H1 (cell line): Measurements from ENCODE around the gene SPATA32. TPM values are rescaled to one million over a fixed set of nuclear protein-coding genes. Genes with fewer than 3 reads are reported as not detected.

Experiments used
- CTCF ChIA-PET: fragments of 300-600 bp; sonication (Branson Sonifier 250); formaldehyde crosslinking; loops from one replicate; lab custom pipeline; 2021; ENCODE audit not compliant: partially characterized antibody; lab: Charles Lee
- POLR2A ChIA-PET: fragments of 300-600 bp; sonication (Branson Sonifier 250); formaldehyde crosslinking; loops from one replicate; lab custom pipeline; 2021; ENCODE audit warnings: inconsistent platforms; ENCODE audit not compliant: partially characterized antibody; lab: Charles Lee
- DNase-seq, 2 experiments: peaks; one replicate each; pipeline versions ENCODE4 v3.0.0 to v3.0.0-alpha.2; 2010 to 2022; ENCODE audit warnings: low spot score in 2 of 2, low read depth in 1 of 2, mixed read lengths in 1 of 2
- FAIRE-seq: peaks from 2 replicates; lab custom pipeline; 2011; peaks lifted over from hg19 to GRCh38; lab: Jason Lieb, UNC
- H2AFZ ChIP-seq: 2 replicates; pipeline ENCODE4 v1.8.1; 2012; ENCODE audit warnings: low read length, inconsistent platforms
- H2AK5ac ChIP-seq: 2 replicates; pipeline ENCODE4 v1.6.1; 2013; ENCODE audit warnings: low read depth, low read length
- H2BK120ac ChIP-seq: replicated peaks from 2 replicates; pipeline ENCODE3; 2013; ENCODE audit warnings: low read depth, low read length, inconsistent platforms
- H2BK12ac ChIP-seq: 2 replicates; pipeline ENCODE4 v1.6.1; 2013; ENCODE audit warnings: low read depth, low read length
- H2BK15ac ChIP-seq: 2 replicates; pipeline ENCODE4 v1.6.1; 2013; ENCODE audit warnings: low read length
- H2BK20ac ChIP-seq: 2 replicates; pipeline ENCODE4 v1.6.1; 2013; ENCODE audit warnings: low read length
- H2BK5ac ChIP-seq: 2 replicates; pipeline ENCODE4 v1.6.1; 2013; ENCODE audit warnings: low read depth, low read length
- H3K14ac ChIP-seq: 2 replicates; pipeline ENCODE4 v1.6.1; 2013; ENCODE audit warnings: inconsistent platforms; ENCODE audit not compliant: insufficient read length
- H3K18ac ChIP-seq: 2 replicates; pipeline ENCODE4 v1.6.1; 2013; ENCODE audit warnings: low read length; ENCODE audit errors: extremely low read depth
- H3K23ac ChIP-seq: 2 replicates; pipeline ENCODE4 v1.6.1; 2013; ENCODE audit warnings: inconsistent platforms; ENCODE audit not compliant: insufficient read length
- H3K23me2 ChIP-seq: 2 replicates; pipeline ENCODE4 v1.6.1; 2013; ENCODE audit warnings: low read depth, low read length
- H3K27ac ChIP-seq: 2 replicates; pipeline ENCODE4 v1.6.1; 2011; ENCODE audit warnings: low read depth, low read length, inconsistent platforms
- H3K27me3 ChIP-seq, 4 experiments: replicated peaks in 1 of 4; 1 replicate in 1 of 4; 2 replicates in 3 of 4; pipeline versions ENCODE4 v1.6.1 to v1.8.1; 2011 to 2013; ENCODE audit warnings: low read length in 3 of 4, mild to moderate bottlenecking in 3 of 4, inconsistent platforms in 2 of 4, mixed read lengths in 2 of 4, moderate library complexity in 1 of 4; ENCODE audit not compliant: control insufficient read depth in 3 of 4, insufficient read depth in 3 of 4; ENCODE audit errors: extremely low read depth in 1 of 4
- H3K36me3 ChIP-seq, 4 experiments: 2 replicates each; pipeline versions ENCODE4 v1.6.1 to v1.8.1; 2011 to 2013; ENCODE audit warnings: mild to moderate bottlenecking in 4 of 4, low read length in 3 of 4, moderate library complexity in 2 of 4, control low read depth in 1 of 4, inconsistent platforms in 1 of 4; ENCODE audit not compliant: insufficient read depth in 4 of 4, control insufficient read depth in 2 of 4
- H3K4ac ChIP-seq: replicated peaks from 2 replicates; pipeline ENCODE3; 2013; ENCODE audit warnings: low read length, low read depth, mixed read lengths, inconsistent platforms; ENCODE audit not compliant: insufficient read length
- H3K4me1 ChIP-seq, 4 experiments: replicated peaks in 1 of 4; 1 replicate in 1 of 4; 2 replicates in 3 of 4; pipeline versions ENCODE4 v1.6.1 to v1.8.1; 2011 to 2013; ENCODE audit warnings: low read length in 3 of 4, inconsistent platforms in 2 of 4, mixed read lengths in 1 of 4; ENCODE audit not compliant: insufficient read depth in 4 of 4, control insufficient read depth in 3 of 4
- H3K4me2 ChIP-seq, 2 experiments: 2 replicates each; pipeline versions ENCODE4 v1.6.1 to v1.8.1; 2011 to 2013; ENCODE audit warnings: low read depth in 2 of 2, low read length in 2 of 2, control low read depth in 1 of 2, inconsistent platforms in 1 of 2, mild to moderate bottlenecking in 1 of 2; ENCODE audit not compliant: insufficient read depth in 1 of 2
- H3K4me3 ChIP-seq, 4 experiments: fragments of 200-600, 300-600 bp in 1 of 4; sonication (generic), shearing (Covaris generic), sonication (Bioruptor Twin) in 1 of 4; 2 replicates each; pipeline versions ENCODE4 v1.5.1 to v1.8.1; 2011 to 2016; ENCODE audit warnings: low read length in 4 of 4, low read depth in 3 of 4, control low read depth in 2 of 4, inconsistent platforms in 2 of 4, mild to moderate bottlenecking in 2 of 4, mixed read lengths in 1 of 4, moderate library complexity in 1 of 4; ENCODE audit not compliant: insufficient read depth in 2 of 4; ENCODE audit errors: extremely low read depth in 1 of 4
- H3K56ac ChIP-seq: replicated peaks from 2 replicates; pipeline ENCODE3; 2013; ENCODE audit warnings: low read depth, mild to moderate bottlenecking, mixed read lengths, low read length, inconsistent platforms; ENCODE audit not compliant: insufficient read length
- H3K79me1 ChIP-seq: 2 replicates; pipeline ENCODE4 v1.6.1; 2013; ENCODE audit warnings: low read depth, low read length, control low read depth
- H3K79me2 ChIP-seq, 2 experiments: 2 replicates each; pipeline versions ENCODE4 v1.6.1 to v1.8.1; 2012 to 2013; ENCODE audit warnings: low read length in 2 of 2, mild to moderate bottlenecking in 2 of 2, inconsistent platforms in 1 of 2; ENCODE audit not compliant: insufficient read depth in 2 of 2, control insufficient read depth in 1 of 2
- H3K9ac ChIP-seq, 4 experiments: replicated peaks in 1 of 4; 1 replicate in 1 of 4; 2 replicates in 3 of 4; pipeline versions ENCODE4 v1.6.1 to v1.8.1; 2011 to 2013; ENCODE audit warnings: low read depth in 3 of 4, low read length in 3 of 4, control low read depth in 2 of 4, mild to moderate bottlenecking in 2 of 4, moderate library complexity in 2 of 4, inconsistent platforms in 1 of 4; ENCODE audit errors: extremely low read depth in 1 of 4
- H3K9me3 ChIP-seq, 2 experiments: 2 replicates each; pipeline versions ENCODE4 v1.6.1 to v1.8.1; 2012 to 2013; ENCODE audit warnings: mild to moderate bottlenecking in 2 of 2, moderate library complexity in 2 of 2, control low read depth in 1 of 2, inconsistent platforms in 1 of 2, low read depth in 1 of 2, low read length in 1 of 2, mixed read lengths in 1 of 2; ENCODE audit not compliant: insufficient read depth in 2 of 2
- H4K20me1 ChIP-seq, 2 experiments: replicated peaks in 1 of 2; 2 replicates each; pipeline versions ENCODE3 to v1.8.1; 2011 to 2013; ENCODE audit warnings: inconsistent platforms in 2 of 2, low read length in 2 of 2, mild to moderate bottlenecking in 1 of 2; ENCODE audit not compliant: insufficient read depth in 2 of 2, control insufficient read depth in 1 of 2
- H4K5ac ChIP-seq: 2 replicates; pipeline ENCODE4 v1.6.1; 2013; ENCODE audit warnings: low read length, low read depth, mixed read lengths, inconsistent platforms; ENCODE audit not compliant: insufficient read length
- H4K8ac ChIP-seq: 2 replicates; pipeline ENCODE4 v1.8.0; 2013; ENCODE audit warnings: mild to moderate bottlenecking, moderate library complexity, low read length, inconsistent platforms; ENCODE audit not compliant: insufficient read depth; ENCODE audit errors: extremely low read depth
- H4K91ac ChIP-seq: replicated peaks from 2 replicates; pipeline ENCODE3; 2013; ENCODE audit warnings: low read length, mixed read lengths, inconsistent platforms; ENCODE audit not compliant: insufficient read length
- CHD1 ChIP-seq: IDR thresholded peaks from 2 replicates; pipeline ENCODE4 v1.6.1; 2012; ENCODE audit warnings: low read depth, low read length, improper control_type of control experiment
- EGR1 ChIP-seq: IDR thresholded peaks from 2 replicates; pipeline ENCODE4 v1.6.1; 2011; ENCODE audit warnings: low read depth, low read length, borderline replicate concordance
- JUND ChIP-seq: IDR thresholded peaks from 2 replicates; pipeline ENCODE4 v1.6.1; 2011; ENCODE audit warnings: mild to moderate bottlenecking, improper control_type of control experiment, low read length
- KDM1A ChIP-seq: fragments of 200-600, 300-600 bp; sonication (generic); IDR thresholded peaks from 2 replicates; pipeline ENCODE4 v1.7.1; 2016; ENCODE audit warnings: mild to moderate bottlenecking, low read length, borderline replicate concordance
- PHF8 ChIP-seq: fragments of 200-600 bp; sonication (generic); conservative IDR thresholded peaks from 2 replicates; pipeline ENCODE4 v1.7.1; 2012; ENCODE audit warnings: low read depth, mild to moderate bottlenecking, inconsistent platforms, low read length, moderate library complexity
- RAD21 ChIP-seq, 2 experiments: IDR thresholded peaks in 1 of 2; conservative IDR thresholded peaks in 1 of 2; 2 replicates each; pipeline ENCODE4 v1.6.1; 2011; ENCODE audit warnings: low read depth in 2 of 2, low read length in 2 of 2, improper control_type of control experiment in 1 of 2, inconsistent platforms in 1 of 2, mild to moderate bottlenecking in 1 of 2, moderate library complexity in 1 of 2
- RBBP5 ChIP-seq: IDR thresholded peaks from 2 replicates; pipeline ENCODE4 v1.7.1; 2012; ENCODE audit warnings: low read depth, mild to moderate bottlenecking, inconsistent platforms, low read length, moderate library complexity, borderline replicate concordance
- SP2 ChIP-seq: IDR thresholded peaks from 2 replicates; pipeline ENCODE4 v1.6.1; 2012; ENCODE audit warnings: mild to moderate bottlenecking, low read length, inconsistent platforms
- SUZ12 ChIP-seq: fragments of 200-600 bp; sonication (generic); IDR thresholded peaks from 2 replicates; pipeline ENCODE4 v1.6.1; 2012; ENCODE audit warnings: mild to moderate bottlenecking, inconsistent platforms, low read length, moderate library complexity, mixed read lengths
- WGBS, 2 experiments: shearing (Covaris generic) in 1 of 2; methylation state at CpG; one replicate each; pipeline versions ENCODE4 v1.1.6 to v1.1.7; 2013 to 2015; ENCODE audit warnings: low lambda C conversion rate in 2 of 2, mixed read lengths in 2 of 2, inconsistent platforms in 1 of 2, low coverage in 1 of 2, missing lambda C conversion rate in 1 of 2; ENCODE audit not compliant: insufficient replicate concordance in 2 of 2, insufficient coverage in 1 of 2, insufficient read length in 1 of 2; ENCODE audit errors: extremely low coverage in 1 of 2, missing lambda C conversion rate in 1 of 2; 5-methylcytosine and 5-hydroxymethylcytosine counted together
- polyA plus RNA-seq, 7 experiments: library from polyadenylated mRNA; depleted of rRNA in 3 of 7; stranded (reverse) in 5 of 7; unstranded in 2 of 7; fragments of >200 nt in 5 of 7; fragments of 200-250 nt in 2 of 7; gene quantifications; 1 replicate in 5 of 7; 2 replicates in 1 of 7; 4 replicates in 1 of 7; pipeline versions ENCODE4 v1.2.1 to v1.2.3, GENCODE V29; 2011 to 2013; ENCODE audit warnings: missing spikeins in 2 of 7, mixed read lengths in 2 of 7
- total RNA-seq: library from RNA; stranded (reverse); fragmentation: NEBNext Ultra II Directional; extraction: Animal tissue kit (Norgen Biotek cat#: 25700); gene quantifications from 2 replicates; pipeline ENCODE4 v1.2.1, GENCODE V29; 2021
- TF ChIP-seq, protein P1 (sequence below): IDR thresholded peaks from 2 replicates; pipeline ENCODE4 v1.6.1; 2011; ENCODE audit warnings: low read depth, mild to moderate bottlenecking, low read length; ENCODE audit not compliant: insufficient read depth

The SPATA32 gene
- total and polyA plus RNA-seq, 2 of the 8 experiments (the other 6 are each of a cell fraction or from before 2014, with no cell fraction given): 0.24 TPM; not detected in 1

DNA sequence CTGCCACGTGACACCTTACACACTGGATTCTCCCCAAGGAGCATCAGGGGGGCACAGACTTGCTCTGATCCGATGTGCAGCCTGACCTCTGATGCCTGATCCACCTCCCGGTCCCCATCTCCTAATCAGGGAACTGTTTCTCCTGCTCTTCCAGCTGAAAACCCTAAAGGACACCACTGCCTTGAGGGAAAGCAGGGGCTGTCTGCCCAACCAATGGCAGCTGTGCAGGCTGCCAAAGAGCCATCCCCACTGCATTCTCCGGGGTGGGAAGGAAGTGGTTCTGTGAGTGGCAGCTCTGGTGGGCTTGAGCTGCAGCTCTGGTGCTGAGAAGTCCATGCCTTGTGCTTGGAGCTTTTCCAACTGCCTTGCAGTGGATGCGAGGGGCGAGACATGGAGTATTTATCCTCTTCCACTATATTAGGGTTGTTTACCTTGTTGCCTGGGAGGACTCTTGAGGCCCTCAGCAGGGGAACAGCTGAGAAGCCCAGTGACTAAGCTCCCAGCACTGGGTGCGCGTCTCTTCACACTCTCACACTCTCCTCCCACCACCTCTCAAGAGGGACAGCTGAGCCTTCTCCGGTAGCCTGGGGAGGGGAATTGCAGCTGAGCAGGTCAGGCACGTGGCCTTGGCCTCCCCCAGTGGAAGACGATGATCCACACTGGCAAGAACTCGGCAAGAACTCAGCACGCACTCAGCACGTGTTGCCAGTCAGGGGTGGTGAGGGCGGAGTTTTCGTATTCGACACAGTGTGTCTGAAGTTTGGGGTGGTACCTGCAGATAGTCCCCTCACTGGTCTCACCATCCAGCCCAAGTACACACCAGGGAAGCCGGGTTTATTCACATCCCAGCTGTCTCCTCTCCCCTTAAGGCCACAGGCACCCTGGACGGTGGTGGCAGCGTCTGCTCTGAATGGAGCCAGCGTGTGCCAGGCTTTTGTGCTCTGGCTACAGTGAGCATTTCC, 21.1 kb upstream of the SPATA32 start:
- no peaks in the 10 kb centered on the region for H3K79me1 ChIP-seq
- no peak overlapping the region for H2BK15ac ChIP-seq
- no peak overlapping the region for H3K56ac ChIP-seq
- H4K5ac ChIP-seq: no peak overlapping the region
- no peak overlapping the region for H3K4me2 ChIP-seq
- no peak overlapping the region for H3K14ac ChIP-seq
- no peak for FAIRE-seq
- no peak overlapping the region for H3K18ac ChIP-seq
- H3K27ac ChIP-seq: no peak overlapping the region
- H4K91ac ChIP-seq: no peak overlapping the region
- CTCF ChIA-PET: interaction anchor here (0.9 to 29.1 kb wide), 17 partner anchors 9 to 147 kb away, joined by 3 to 579 read pairs (median 5); partner anchors contain the start of genes ACBD4, HEXIM1 and MAP3K14
- no peak overlapping the region for H2AFZ ChIP-seq
- no peak overlapping the region for H2BK20ac ChIP-seq
- no peaks in the 10 kb centered on the region for H3K9me3 ChIP-seq
- H4K20me1 ChIP-seq: no peaks in the 10 kb centered on the region
- H3K79me2 ChIP-seq: no peaks in the 10 kb centered on the region
- H2AK5ac ChIP-seq: peak overlapping the region; percentile 40; the same call in 1 of the 2 replicates
- POLR2A ChIA-PET: interaction anchor here (0.8 to 1.7 kb wide), 2 partner anchors 81 to 134 kb away, joined by 3 to 4 read pairs; partner anchors contain the start of gene HEXIM1
- H2BK12ac ChIP-seq: no peak overlapping the region
- H3K36me3 ChIP-seq: peaks cover 0 to 14% (median 8%) of the 10 kb centered on the region in 4 experiments; a peak in 3 of 8 replicates
- H3K27me3 ChIP-seq: no peaks in the 10 kb centered on the region
- H3K9ac ChIP-seq: no peak overlapping the region
- H3K4me1 ChIP-seq: no peaks in the 10 kb centered on the region
- H3K4me3 ChIP-seq: no peak overlapping the region
- H2BK120ac ChIP-seq: no peak overlapping the region
- H3K23me2 ChIP-seq: no peaks in the 10 kb centered on the region
- H3K23ac ChIP-seq: no peak overlapping the region
- no peak overlapping the region for H3K4ac ChIP-seq
- H2BK5ac ChIP-seq: peak overlapping the region; percentile 49; the same call in 1 of the 2 replicates
- no peak for DNase-seq
- 89% methylated on average over 20 of the region's 21 CpGs; no CpG with 5 or more reads in 1 of the 2 experiments for WGBS, 2 experiments
- H4K8ac ChIP-seq: no peak overlapping the region; the same call in 1 of the 2 replicates
- TF ChIP-seq SUZ12: no peak
- TF ChIP-seq, protein P1, sequence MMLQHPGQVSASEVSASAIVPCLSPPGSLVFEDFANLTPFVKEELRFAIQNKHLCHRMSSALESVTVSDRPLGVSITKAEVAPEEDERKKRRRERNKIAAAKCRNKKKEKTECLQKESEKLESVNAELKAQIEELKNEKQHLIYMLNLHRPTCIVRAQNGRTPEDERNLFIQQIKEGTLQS: no peak
- TF ChIP-seq SP2: no peak
- no peak for TF ChIP-seq RAD21 (IDR thresholded peaks at IDR 0.05 in 1 of 2, conservative IDR thresholded peaks at IDR 0.05 in 1 of 2; ENCODE audit: low read depth in 2 of 2, low read length in 2 of 2)
- TF ChIP-seq EGR1: no peak
- TF ChIP-seq CHD1: no peak
- no peak for TF ChIP-seq KDM1A
- TF ChIP-seq JUND: no peak
- no peak for TF ChIP-seq PHF8
- TF ChIP-seq RBBP5: no peak
